ENCODE data around the gene CYBC1. TPM values are rescaled to one million over a fixed set of nuclear protein-coding genes. Genes with fewer than 3 reads are reported as not detected.
"Not testable (repeated sequence)": the region's sequence is repeated elsewhere in the genome, so short reads cannot be mapped to it uniquely, and the experiment has no call there.

CYBC1 gene
- total and polyA plus RNA-seq, 2 donors (not counting 1 experiment from before 2014, with no cell fraction given), result 62.7 to 64.1 TPM

DNA sequence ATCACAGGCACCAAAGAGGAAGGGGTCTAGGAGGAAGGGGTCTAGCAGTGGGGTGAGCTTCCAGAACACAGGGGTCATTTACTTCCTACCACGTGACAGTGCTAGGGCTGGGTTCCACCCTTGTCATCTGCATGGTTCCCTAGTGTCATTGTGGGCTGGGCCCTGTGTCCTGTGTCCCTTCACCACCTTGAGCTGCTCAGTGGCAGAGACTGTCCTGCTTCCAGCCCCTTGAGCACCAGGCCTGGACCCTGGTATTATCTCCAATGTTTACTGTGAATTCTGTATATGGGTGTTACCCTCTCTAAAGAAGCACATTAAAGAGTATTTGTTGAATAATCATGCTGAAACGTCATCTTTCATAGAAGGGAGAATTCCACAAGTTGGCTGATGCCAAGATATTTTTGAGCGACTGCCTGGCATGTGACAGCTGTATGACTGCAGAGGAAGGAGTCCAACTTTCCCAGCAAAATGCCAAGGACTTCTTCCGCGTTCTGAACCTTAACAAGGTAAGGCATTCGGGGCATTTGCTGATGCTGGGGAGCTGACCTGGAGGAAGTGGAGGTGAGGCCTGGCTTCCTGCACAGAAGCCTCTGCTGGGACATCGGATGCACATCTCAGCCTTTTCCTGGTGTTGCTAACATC is 13.5 kb upstream of the CYBC1 start:
- Histone ChIP-seq H3K27me3 (ENCODE audit: control insufficient read depth, insufficient read depth, low read length) (no peaks in the 10 kb centered on the region), H3K4me2 (ENCODE audit: extremely low read depth, insufficient read depth, low read length) (no peak overlapping the region), H3K36me3 (ENCODE audit: control insufficient read depth, insufficient read depth, low read length) (peaks cover 5% of the 10 kb centered on the region), H3K4me1 (ENCODE audit: control insufficient read depth, extremely low read depth, insufficient read depth, low read length) (no peaks in the 10 kb centered on the region), H3K9ac (ENCODE audit: insufficient read depth, low read length) (no peak overlapping the region), H3K79me2 (ENCODE audit: control insufficient read depth, insufficient read depth, low read length) (no peaks in the 10 kb centered on the region), H3K27ac (ENCODE audit: insufficient read depth, low read length) (no peak overlapping the region), H4K20me1 (ENCODE audit: control insufficient read depth, extremely low read depth, insufficient read depth, low read length) (no peaks in the 10 kb centered on the region), H3K4me3 (replicated peaks in 1 of 4; ENCODE audit: control extremely low read depth in 1 of 4, insufficient read depth in 1 of 4, low read depth in 3 of 4, low read length in 4 of 4) (no peak overlapping the region), H3K9me3 (ENCODE audit: control insufficient read depth, insufficient read depth, low read depth, low read length) (no peaks in the 10 kb centered on the region), H2AFZ (ENCODE audit: low read length) (no peak overlapping the region)
- DNase-seq (ENCODE audit: low read depth in 2 of 2), result no peak
- TF ChIP-seq, protein P1, sequence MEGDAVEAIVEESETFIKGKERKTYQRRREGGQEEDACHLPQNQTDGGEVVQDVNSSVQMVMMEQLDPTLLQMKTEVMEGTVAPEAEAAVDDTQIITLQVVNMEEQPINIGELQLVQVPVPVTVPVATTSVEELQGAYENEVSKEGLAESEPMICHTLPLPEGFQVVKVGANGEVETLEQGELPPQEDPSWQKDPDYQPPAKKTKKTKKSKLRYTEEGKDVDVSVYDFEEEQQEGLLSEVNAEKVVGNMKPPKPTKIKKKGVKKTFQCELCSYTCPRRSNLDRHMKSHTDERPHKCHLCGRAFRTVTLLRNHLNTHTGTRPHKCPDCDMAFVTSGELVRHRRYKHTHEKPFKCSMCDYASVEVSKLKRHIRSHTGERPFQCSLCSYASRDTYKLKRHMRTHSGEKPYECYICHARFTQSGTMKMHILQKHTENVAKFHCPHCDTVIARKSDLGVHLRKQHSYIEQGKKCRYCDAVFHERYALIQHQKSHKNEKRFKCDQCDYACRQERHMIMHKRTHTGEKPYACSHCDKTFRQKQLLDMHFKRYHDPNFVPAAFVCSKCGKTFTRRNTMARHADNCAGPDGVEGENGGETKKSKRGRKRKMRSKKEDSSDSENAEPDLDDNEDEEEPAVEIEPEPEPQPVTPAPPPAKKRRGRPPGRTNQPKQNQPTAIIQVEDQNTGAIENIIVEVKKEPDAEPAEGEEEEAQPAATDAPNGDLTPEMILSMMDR (conservative IDR thresholded peaks at IDR 0.05 in 1 of 2, IDR thresholded peaks at IDR 0.05 in 1 of 2; ENCODE audit: low read depth in 1 of 2, low read length in 2 of 2), result no peak
- no peak for TF ChIP-seq EZH2 (IDR thresholded peaks at IDR 0.05; ENCODE audit: low read length, missing control alignments)

DNA sequence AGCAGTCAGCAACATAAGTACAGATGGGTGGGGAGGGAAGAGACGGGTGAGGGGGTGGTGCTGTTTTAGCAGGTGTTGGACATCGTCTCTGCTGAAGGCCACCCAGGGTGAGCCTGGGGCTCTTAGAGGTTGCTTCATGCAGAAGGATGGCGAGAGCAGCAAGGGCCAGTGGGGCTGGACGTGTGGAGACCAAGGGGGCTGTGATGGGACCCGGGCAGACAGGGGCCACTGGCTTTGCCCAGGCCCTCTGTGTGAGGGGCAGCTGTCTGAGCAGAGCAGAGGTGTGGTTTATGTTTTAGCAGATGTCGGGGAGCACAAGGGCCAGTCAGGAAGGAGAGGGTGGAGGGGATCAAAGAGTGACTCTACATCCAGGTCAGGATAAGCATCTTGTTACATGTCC is 12.8 kb upstream of the CYBC1 start:
- Histone ChIP-seq H3K79me2 (ENCODE audit: control insufficient read depth, insufficient read depth, low read length) (no peaks in the 10 kb centered on the region), H3K36me3 (ENCODE audit: control insufficient read depth, insufficient read depth, low read length) (peaks cover 2% of the 10 kb centered on the region), H4K20me1 (ENCODE audit: control insufficient read depth, extremely low read depth, insufficient read depth, low read length) (no peaks in the 10 kb centered on the region), H3K4me3 (replicated peaks in 1 of 4; ENCODE audit: control extremely low read depth in 1 of 4, insufficient read depth in 1 of 4, low read depth in 3 of 4, low read length in 4 of 4) (no peak overlapping the region), H3K27ac (ENCODE audit: insufficient read depth, low read length) (no peak overlapping the region), H3K9ac (ENCODE audit: insufficient read depth, low read length) (no peak overlapping the region), H3K9me3 (ENCODE audit: control insufficient read depth, insufficient read depth, low read depth, low read length) (no peaks in the 10 kb centered on the region), H3K27me3 (ENCODE audit: control insufficient read depth, insufficient read depth, low read length) (no peaks in the 10 kb centered on the region), H3K4me1 (ENCODE audit: control insufficient read depth, extremely low read depth, insufficient read depth, low read length) (no peaks in the 10 kb centered on the region), H2AFZ (ENCODE audit: low read length) (no peak overlapping the region), H3K4me2 (ENCODE audit: extremely low read depth, insufficient read depth, low read length) (no peak overlapping the region)
- TF ChIP-seq, protein P1 (conservative IDR thresholded peaks at IDR 0.05 in 1 of 2, IDR thresholded peaks at IDR 0.05 in 1 of 2; ENCODE audit: low read depth in 1 of 2, low read length in 2 of 2), result no peak
- TF ChIP-seq EZH2 (IDR thresholded peaks at IDR 0.05; ENCODE audit: low read length, missing control alignments), result no peak
- DNase-seq (ENCODE audit: low read depth in 2 of 2), result no peak

DNA sequence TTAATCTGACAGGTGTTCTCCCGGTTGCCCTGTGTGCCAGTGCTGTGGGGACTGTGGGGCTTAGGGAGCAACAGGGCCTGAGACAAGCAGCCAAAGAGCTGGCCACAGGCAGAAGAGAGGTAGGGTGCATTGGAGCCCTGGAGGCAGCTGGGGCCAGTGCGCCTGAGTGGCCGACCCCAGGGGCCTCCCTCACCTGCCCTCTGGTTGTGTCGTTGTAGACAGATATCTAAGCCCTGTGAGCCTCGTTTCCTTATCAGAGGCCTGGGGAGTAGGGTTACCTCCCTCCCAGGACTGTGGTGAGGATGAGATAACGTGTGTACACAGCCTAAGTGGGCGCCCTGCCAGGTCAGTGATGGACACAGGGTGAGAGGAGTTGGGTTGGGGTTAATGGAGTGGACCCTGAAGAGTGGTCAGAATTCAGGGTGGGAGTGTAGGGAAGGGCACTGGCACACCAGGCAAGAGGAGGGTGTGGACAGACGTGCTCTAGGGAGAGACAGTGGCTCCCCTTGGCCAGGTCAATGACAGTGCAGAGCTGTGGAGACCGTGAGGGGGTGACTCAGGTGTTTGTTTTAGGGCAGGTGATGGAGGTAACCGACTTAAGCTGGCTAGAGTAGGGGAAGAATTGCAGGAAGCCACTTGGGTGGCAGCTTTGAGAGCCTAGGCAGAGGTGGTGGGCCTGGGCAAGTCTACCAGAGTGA is 11.4 kb upstream of the CYBC1 start:
- H3K9me3 ChIP-seq (ENCODE audit: control insufficient read depth, insufficient read depth, low read depth, low read length), result no peaks in the 10 kb centered on the region
- no peaks in the 10 kb centered on the region for H3K27me3 ChIP-seq (ENCODE audit: control insufficient read depth, insufficient read depth, low read length)
- peaks cover 2% of the 10 kb centered on the region for H3K36me3 ChIP-seq (ENCODE audit: control insufficient read depth, insufficient read depth, low read length)
- no peak overlapping the region for H3K27ac ChIP-seq (ENCODE audit: insufficient read depth, low read length)
- no peak overlapping the region for H2AFZ ChIP-seq (ENCODE audit: low read length)
- H3K4me1 ChIP-seq (ENCODE audit: control insufficient read depth, extremely low read depth, insufficient read depth, low read length), result peaks cover 7% of the 10 kb centered on the region
- H4K20me1 ChIP-seq (ENCODE audit: control insufficient read depth, extremely low read depth, insufficient read depth, low read length), result no peaks in the 10 kb centered on the region
- H3K4me3 ChIP-seq (replicated peaks in 1 of 4; ENCODE audit: control extremely low read depth in 1 of 4, insufficient read depth in 1 of 4, low read depth in 3 of 4, low read length in 4 of 4), result no peak overlapping the region
- no peak overlapping the region for H3K9ac ChIP-seq (ENCODE audit: insufficient read depth, low read length)
- H3K79me2 ChIP-seq (ENCODE audit: control insufficient read depth, insufficient read depth, low read length), result no peaks in the 10 kb centered on the region
- no peak for DNase-seq (ENCODE audit: low read depth in 2 of 2)
- no peak overlapping the region for H3K4me2 ChIP-seq (ENCODE audit: extremely low read depth, insufficient read depth, low read length)
- TF ChIP-seq, protein P1 (conservative IDR thresholded peaks at IDR 0.05 in 1 of 2, IDR thresholded peaks at IDR 0.05 in 1 of 2; ENCODE audit: low read depth in 1 of 2, low read length in 2 of 2), result no peak
- no peak for TF ChIP-seq EZH2 (IDR thresholded peaks at IDR 0.05; ENCODE audit: low read length, missing control alignments)

DNA sequence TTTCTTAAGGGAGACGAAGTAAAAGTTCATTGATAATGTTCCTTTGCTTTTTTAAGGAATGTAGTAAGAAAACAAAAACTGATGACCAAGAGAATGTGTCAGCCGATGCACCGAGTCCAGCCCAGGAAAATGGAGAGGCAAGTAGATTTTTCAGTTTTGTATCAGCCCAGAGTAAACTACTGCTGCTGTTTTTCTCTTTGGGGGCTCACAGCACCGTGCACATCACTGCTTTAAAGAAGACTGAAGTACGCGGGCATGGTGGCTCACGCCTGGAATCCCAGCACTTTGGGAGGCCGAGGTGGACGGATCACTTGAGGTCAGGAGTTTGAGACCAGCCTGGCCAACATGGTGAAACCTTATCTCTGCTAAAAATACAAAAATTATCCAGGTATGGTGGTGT is 9.4 kb upstream of the CYBC1 start:
- not testable (repeated sequence) for H3K4me1 ChIP-seq (ENCODE audit: control insufficient read depth, extremely low read depth, insufficient read depth, low read length); H4K20me1 ChIP-seq (ENCODE audit: control insufficient read depth, extremely low read depth, insufficient read depth, low read length); H3K36me3 ChIP-seq (ENCODE audit: control insufficient read depth, insufficient read depth, low read length); H3K4me3 ChIP-seq (replicated peaks in 1 of 4; ENCODE audit: control extremely low read depth in 1 of 4, insufficient read depth in 1 of 4, low read depth in 3 of 4, low read length in 4 of 4); H3K9ac ChIP-seq (ENCODE audit: insufficient read depth, low read length); H3K27ac ChIP-seq (ENCODE audit: insufficient read depth, low read length); H3K4me2 ChIP-seq (ENCODE audit: extremely low read depth, insufficient read depth, low read length); H3K9me3 ChIP-seq (ENCODE audit: control insufficient read depth, insufficient read depth, low read depth, low read length); H3K27me3 ChIP-seq (ENCODE audit: control insufficient read depth, insufficient read depth, low read length); DNase-seq (ENCODE audit: low read depth in 2 of 2); H3K79me2 ChIP-seq (ENCODE audit: control insufficient read depth, insufficient read depth, low read length); H2AFZ ChIP-seq (ENCODE audit: low read length)

Measured in fibroblast of lung (primary cell).